Measurements from ENCODE around the gene PRSS1.

GRCh38 chr7:142718313-142718712, 31.0 kb upstream of the PRSS1 start:
- TF ChIP-seq CTCF (IDR thresholded peaks at IDR 0.05) (no peak), POLR2AphosphoS5 (IDR thresholded peaks at IDR 0.05; ENCODE audit: low read depth, low read length) (no peak), REST (IDR thresholded peaks at IDR 0.05; ENCODE audit: insufficient read depth in 1 of 2, low read depth in 2 of 2, low read length in 1 of 2) (no peak), SIN3A (IDR thresholded peaks at IDR 0.05; ENCODE audit: borderline replicate concordance, insufficient read depth, low read depth, low read length) (no peak), TCF7L2 (IDR thresholded peaks at IDR 0.05; ENCODE audit: low read depth, low read length) (no peak)

All from Panc1 (cell line).